ENCODE data around the gene NTRK2.

NTRK2 gene

DNA sequence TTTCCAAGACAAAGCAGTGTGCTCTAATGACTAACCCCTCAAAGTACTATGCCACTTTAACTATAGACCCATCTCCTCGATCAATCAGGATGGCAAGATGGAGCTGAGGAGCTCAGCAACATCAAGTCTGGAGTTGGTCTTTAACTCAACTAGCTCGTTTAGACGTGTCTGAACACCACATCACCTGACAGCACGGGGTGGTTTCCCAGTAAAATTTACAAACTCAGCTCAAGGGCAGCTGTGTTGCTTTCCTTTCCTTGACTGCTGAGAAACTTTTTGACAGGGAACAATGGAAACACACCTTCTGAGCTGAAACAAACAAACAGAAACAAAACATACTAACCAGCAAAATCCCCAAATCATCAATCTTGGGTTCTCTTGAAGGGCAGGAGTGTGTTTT lies 202.5 kb downstream of the NTRK2 start:
- H3K9me3 ChIP-seq (ENCODE audit: control insufficient read depth, insufficient read depth, low read length), result no peaks in the 10 kb centered on the region
- H3K36me3 ChIP-seq (ENCODE audit: control insufficient read depth, low read length), result no peaks in the 10 kb centered on the region
- no peaks in the 10 kb centered on the region for H3F3A ChIP-seq (ENCODE audit: control insufficient read depth, insufficient read depth)
- no peaks in the 10 kb centered on the region for H3K79me2 ChIP-seq (ENCODE audit: control insufficient read depth, low read length)
- no peaks in the 10 kb centered on the region for H3K27me3 ChIP-seq (ENCODE audit: control insufficient read depth, low read length)
- no peak overlapping the region for H3K4me3 ChIP-seq (ENCODE audit: low read length)
- no peak overlapping the region for H3K4me2 ChIP-seq (ENCODE audit: low read length)
- H3K9me2 ChIP-seq (replicated peaks; ENCODE audit: control insufficient read depth, low read length), result no peaks in the 10 kb centered on the region
- no peaks in the 10 kb centered on the region for H4K20me1 ChIP-seq (ENCODE audit: control insufficient read depth, insufficient read depth, low read depth, low read length)
- TF ChIP-seq, protein P1, sequence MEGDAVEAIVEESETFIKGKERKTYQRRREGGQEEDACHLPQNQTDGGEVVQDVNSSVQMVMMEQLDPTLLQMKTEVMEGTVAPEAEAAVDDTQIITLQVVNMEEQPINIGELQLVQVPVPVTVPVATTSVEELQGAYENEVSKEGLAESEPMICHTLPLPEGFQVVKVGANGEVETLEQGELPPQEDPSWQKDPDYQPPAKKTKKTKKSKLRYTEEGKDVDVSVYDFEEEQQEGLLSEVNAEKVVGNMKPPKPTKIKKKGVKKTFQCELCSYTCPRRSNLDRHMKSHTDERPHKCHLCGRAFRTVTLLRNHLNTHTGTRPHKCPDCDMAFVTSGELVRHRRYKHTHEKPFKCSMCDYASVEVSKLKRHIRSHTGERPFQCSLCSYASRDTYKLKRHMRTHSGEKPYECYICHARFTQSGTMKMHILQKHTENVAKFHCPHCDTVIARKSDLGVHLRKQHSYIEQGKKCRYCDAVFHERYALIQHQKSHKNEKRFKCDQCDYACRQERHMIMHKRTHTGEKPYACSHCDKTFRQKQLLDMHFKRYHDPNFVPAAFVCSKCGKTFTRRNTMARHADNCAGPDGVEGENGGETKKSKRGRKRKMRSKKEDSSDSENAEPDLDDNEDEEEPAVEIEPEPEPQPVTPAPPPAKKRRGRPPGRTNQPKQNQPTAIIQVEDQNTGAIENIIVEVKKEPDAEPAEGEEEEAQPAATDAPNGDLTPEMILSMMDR (IDR thresholded peaks at IDR 0.05; ENCODE audit: low read depth, low read length, poor library complexity, severe bottlenecking), result no peak
- no peak for TF ChIP-seq EZH2phosphoT487 (IDR thresholded peaks at IDR 0.05; ENCODE audit: borderline replicate concordance, low read length)
- no peak overlapping the region for H3K27ac ChIP-seq (ENCODE audit: low read depth, low read length)
- no peaks in the 10 kb centered on the region for H3K4me1 ChIP-seq (ENCODE audit: control insufficient read depth, low read length)

DNA sequence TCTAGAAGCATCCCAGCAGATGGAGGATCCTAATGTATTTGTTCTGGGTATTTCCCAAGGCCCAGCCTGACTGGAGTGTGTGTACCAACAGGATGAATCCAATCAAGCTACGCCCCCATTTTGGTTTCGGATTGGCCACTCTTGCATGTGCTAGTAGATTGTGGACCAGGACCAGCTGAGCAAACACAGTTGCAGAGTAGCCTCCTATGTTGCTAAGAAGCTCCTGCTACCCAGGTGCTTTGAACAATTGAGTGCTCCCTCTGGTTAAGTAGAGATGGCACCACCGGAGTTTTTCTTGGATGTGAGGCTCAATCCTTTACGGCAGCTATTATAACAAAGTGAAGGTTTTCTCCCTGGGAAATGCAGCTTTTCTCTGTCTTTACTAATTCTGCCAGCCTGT lies 204.5 kb downstream of the NTRK2 start:
- TF ChIP-seq, protein P1 (IDR thresholded peaks at IDR 0.05; ENCODE audit: low read depth, low read length, poor library complexity, severe bottlenecking), result no peak
- no peak for TF ChIP-seq EZH2phosphoT487 (IDR thresholded peaks at IDR 0.05; ENCODE audit: borderline replicate concordance, low read length)
- Histone ChIP-seq H4K20me1 (ENCODE audit: control insufficient read depth, insufficient read depth, low read depth, low read length) (no peaks in the 10 kb centered on the region), H3K4me1 (ENCODE audit: control insufficient read depth, low read length) (no peaks in the 10 kb centered on the region), H3F3A (ENCODE audit: control insufficient read depth, insufficient read depth) (no peaks in the 10 kb centered on the region), H3K4me3 (ENCODE audit: low read length) (no peak overlapping the region), H3K27me3 (ENCODE audit: control insufficient read depth, low read length) (no peaks in the 10 kb centered on the region), H3K36me3 (ENCODE audit: control insufficient read depth, low read length) (no peaks in the 10 kb centered on the region), H3K27ac (ENCODE audit: low read depth, low read length) (no peak overlapping the region), H3K9me3 (ENCODE audit: control insufficient read depth, insufficient read depth, low read length) (no peaks in the 10 kb centered on the region), H3K9me2 (replicated peaks; ENCODE audit: control insufficient read depth, low read length) (no peaks in the 10 kb centered on the region), H3K79me2 (ENCODE audit: control insufficient read depth, low read length) (no peaks in the 10 kb centered on the region), H3K4me2 (ENCODE audit: low read length) (no peak overlapping the region)

DNA sequence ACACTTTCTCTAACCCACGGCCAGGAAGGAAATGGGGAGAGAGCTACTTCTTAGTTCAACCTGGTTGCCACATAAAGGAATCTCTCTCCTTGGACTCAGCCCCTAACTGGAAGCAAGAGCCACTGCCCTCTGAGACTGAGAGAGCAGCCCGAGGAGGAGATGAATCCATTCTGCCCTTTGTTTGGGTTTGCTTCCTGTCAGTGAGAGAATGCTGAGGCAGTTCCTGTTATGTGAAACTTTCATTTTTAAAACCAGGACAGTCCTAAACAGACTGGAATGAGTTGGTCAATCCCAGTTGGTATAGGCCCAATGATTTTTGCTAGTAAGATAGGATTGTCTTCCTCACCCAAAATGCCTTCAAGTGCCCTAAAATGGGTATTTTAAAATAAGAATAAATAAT lies 205.1 kb downstream of the NTRK2 start:
- Histone ChIP-seq H3K27ac (ENCODE audit: low read depth, low read length) (no peak overlapping the region), H3K79me2 (ENCODE audit: control insufficient read depth, low read length) (no peaks in the 10 kb centered on the region), H3K4me3 (ENCODE audit: low read length) (no peak overlapping the region), H3F3A (ENCODE audit: control insufficient read depth, insufficient read depth) (no peaks in the 10 kb centered on the region), H3K36me3 (ENCODE audit: control insufficient read depth, low read length) (no peaks in the 10 kb centered on the region), H3K9me2 (replicated peaks; ENCODE audit: control insufficient read depth, low read length) (no peaks in the 10 kb centered on the region), H3K4me1 (ENCODE audit: control insufficient read depth, low read length) (no peaks in the 10 kb centered on the region), H3K4me2 (ENCODE audit: low read length) (no peak overlapping the region), H4K20me1 (ENCODE audit: control insufficient read depth, insufficient read depth, low read depth, low read length) (no peaks in the 10 kb centered on the region), H3K9me3 (ENCODE audit: control insufficient read depth, insufficient read depth, low read length) (no peaks in the 10 kb centered on the region), H3K27me3 (ENCODE audit: control insufficient read depth, low read length) (no peaks in the 10 kb centered on the region)
- TF ChIP-seq, protein P1 (IDR thresholded peaks at IDR 0.05; ENCODE audit: low read depth, low read length, poor library complexity, severe bottlenecking), result no peak
- TF ChIP-seq EZH2phosphoT487 (IDR thresholded peaks at IDR 0.05; ENCODE audit: borderline replicate concordance, low read length), result no peak

DNA sequence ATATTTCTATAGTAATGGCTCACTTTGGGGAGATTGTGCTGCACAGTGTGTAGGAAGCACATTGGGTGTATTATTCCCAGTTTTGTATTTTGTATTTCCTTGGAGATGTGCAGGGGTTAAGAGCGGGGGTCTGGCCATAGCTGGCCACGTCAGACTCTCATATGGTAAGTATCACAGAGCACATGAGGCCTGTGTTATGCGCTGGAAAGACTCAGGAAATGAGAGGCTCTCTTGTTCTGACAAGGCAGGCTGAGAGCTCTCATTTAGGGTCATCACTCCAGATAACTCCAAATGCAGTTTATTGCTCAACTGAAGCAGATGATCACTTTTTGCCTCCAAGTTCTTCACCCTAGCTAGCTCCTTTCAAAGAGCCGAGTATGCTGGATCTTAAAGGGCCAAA lies 205.7 kb downstream of the NTRK2 start:
- Histone ChIP-seq H3K9me3 (ENCODE audit: control insufficient read depth, insufficient read depth, low read length) (no peaks in the 10 kb centered on the region), H3K36me3 (ENCODE audit: control insufficient read depth, low read length) (no peaks in the 10 kb centered on the region), H3K27ac (ENCODE audit: low read depth, low read length) (no peak overlapping the region), H4K20me1 (ENCODE audit: control insufficient read depth, insufficient read depth, low read depth, low read length) (no peaks in the 10 kb centered on the region), H3K9me2 (replicated peaks; ENCODE audit: control insufficient read depth, low read length) (no peaks in the 10 kb centered on the region), H3F3A (ENCODE audit: control insufficient read depth, insufficient read depth) (no peaks in the 10 kb centered on the region), H3K4me3 (ENCODE audit: low read length) (no peak overlapping the region), H3K4me1 (ENCODE audit: control insufficient read depth, low read length) (no peaks in the 10 kb centered on the region), H3K27me3 (ENCODE audit: control insufficient read depth, low read length) (no peaks in the 10 kb centered on the region), H3K79me2 (ENCODE audit: control insufficient read depth, low read length) (no peaks in the 10 kb centered on the region), H3K4me2 (ENCODE audit: low read length) (no peak overlapping the region)
- TF ChIP-seq, protein P1 (IDR thresholded peaks at IDR 0.05; ENCODE audit: low read depth, low read length, poor library complexity, severe bottlenecking), result no peak
- TF ChIP-seq EZH2phosphoT487 (IDR thresholded peaks at IDR 0.05; ENCODE audit: borderline replicate concordance, low read length), result no peak
